ENCODE data around the gene SFTPB. TPM values are rescaled to one million over a fixed set of nuclear protein-coding genes. Genes with fewer than 3 reads are reported as not detected.
"Not testable (repeated sequence)": the region's sequence is repeated elsewhere in the genome, so short reads cannot be mapped to it uniquely, and the experiment has no call there.

The SFTPB gene
- total RNA-seq, 2 donors from 2014 or later = not detected

DNA sequence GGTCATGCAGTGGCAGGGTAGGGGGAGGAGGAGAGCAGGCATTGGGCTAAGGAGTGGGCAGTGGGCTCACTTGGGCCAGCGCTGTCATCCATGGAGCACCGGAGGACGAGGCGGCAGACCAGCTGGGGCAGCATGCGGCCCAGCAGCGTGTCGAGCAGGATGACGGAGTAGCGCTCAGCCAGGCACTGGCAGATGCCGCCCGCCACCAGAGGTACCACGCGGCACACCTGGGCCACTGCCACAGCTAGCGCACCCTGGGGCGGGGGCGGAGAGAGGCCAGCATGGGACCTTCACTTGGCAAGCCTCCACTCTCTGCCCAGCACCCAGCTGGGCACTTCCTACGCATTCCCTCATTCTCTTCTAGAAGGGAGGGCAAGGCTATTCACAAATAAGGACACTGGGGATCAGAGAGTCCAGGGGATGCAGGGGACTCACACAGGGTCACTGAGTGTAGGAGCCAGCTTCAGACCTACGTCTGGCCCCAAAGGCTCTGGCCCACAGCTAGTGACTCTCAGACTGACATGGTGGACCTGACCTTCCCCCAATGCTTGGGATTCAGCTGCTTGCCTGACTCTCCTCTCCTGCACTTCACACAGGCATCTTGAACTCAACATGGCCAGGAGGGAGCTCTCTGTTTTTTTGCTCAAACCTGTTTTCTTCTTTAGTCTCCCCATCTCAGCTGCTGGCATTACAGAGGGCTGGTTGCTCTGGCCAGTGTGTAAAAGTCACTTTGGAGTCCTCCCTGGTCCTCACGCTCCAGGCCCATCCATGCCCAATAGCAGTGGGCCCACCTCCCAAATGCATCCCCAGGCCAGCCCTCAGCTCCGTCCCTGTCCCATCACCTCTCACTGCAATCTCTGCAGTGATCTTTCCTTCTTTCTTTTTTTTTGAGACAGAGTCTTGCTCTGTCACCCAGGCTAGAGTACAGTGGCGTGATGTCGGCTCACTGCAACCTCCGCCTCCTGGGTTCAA is 4.1 kb downstream of the SFTPB start:
- DNase-seq = no peak
- intact Hi-C loops (cut with DNase I, micrococcal nuclease) = no loop called here

DNA sequence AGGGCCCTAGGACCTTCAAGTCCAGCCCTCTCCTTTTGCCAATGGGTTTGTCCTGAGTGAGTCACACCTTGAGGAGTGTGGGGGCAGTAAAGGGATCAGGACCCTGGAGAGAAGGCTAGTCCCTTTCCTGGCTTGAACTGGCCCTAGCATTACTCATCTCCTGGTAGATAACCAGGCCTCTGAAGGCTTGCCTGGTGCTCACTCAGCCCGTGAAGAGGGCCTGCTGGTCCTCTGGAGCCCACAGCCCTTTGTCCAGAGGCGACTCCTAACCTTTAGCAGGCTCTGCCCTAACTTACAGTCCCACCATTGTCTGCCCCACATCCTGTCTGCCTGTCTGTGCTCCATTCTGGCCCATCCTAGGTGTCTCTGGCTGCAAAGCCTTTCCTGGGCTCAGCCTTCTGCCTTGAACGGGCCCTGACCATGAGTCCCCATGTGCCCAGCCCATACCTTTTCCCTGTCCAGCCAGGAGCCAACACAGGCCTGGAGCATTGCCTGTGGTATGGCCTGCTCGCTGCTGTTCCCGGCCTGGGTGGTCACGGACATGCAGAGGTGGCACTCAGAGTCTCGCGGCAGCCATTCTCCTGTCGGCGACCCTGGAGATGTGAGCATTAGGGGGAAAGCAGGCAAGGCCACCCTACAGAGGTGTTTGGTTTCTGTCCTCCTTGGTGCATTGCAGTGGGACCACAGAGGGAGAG is 5.0 kb downstream of the SFTPB start:
- ATAC-seq (no peak), DNase-seq (no peak)
- intact Hi-C loops (cut with DNase I, micrococcal nuclease) = no loop called here

More for the DNA sequence above, 4.1 kb downstream of the SFTPB start:
- ATAC-seq = no peak

DNA sequence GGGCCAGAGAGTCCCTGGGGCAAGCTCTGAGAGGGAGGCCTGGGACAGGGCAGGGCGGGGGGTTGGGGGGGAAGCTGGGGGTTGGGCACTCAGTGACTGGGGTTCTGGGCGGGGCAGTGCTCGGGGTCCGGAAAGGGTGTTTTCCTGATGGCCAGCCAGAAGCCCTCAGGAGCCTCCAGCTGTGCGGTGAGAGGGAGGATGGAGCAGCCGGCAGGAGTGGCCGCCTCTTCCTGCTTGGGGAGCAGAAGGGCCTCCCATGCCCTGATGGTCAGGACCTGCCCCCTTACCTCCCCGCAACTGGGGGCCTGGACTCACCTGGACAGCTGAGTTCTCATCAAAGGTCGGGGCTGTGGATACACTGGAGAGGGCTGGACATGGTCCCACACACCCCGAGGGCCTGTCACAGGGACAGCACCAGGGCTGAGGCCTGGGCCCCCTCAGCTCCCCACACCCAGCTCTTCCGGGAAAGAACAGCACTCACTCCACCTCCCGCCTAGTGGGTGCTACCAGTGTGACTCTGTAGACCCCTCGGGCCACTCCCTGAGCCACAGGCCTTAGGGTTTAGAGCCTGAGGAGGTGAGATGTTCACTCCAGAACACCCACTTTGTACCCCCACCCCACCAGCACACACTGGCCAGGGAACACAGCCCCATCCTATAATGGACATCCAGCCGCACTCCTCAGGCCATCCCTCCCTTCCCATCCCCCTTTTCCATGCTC is 6.7 kb downstream of the SFTPB start:
- intact Hi-C loops (cut with DNase I, micrococcal nuclease) = no loop called here
- ATAC-seq = no peak
- no peak for DNase-seq

DNA sequence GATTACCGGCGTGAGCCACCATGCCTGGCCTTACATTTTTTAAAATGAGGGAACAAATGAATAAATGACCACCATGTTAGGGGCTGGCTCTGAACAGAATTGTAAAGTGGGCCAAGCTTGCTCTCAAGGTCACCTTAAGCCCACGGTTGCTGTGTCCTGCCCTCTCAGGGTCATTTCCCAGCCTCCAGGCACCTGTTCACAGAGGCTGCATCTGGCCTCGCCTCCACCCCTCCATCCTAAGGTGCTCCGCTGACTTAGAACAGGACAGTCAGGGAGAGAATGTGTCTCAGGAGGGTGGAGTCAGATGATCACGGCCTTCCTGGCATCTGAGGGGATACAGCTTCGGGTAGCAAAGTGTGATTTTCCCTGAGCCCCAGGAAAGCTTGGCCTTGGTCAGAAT is 7.3 kb downstream of the SFTPB start:
- intact Hi-C loops (cut with DNase I, micrococcal nuclease) = no loop called here
- DNase-seq (no peak), ATAC-seq (no peak)

DNA sequence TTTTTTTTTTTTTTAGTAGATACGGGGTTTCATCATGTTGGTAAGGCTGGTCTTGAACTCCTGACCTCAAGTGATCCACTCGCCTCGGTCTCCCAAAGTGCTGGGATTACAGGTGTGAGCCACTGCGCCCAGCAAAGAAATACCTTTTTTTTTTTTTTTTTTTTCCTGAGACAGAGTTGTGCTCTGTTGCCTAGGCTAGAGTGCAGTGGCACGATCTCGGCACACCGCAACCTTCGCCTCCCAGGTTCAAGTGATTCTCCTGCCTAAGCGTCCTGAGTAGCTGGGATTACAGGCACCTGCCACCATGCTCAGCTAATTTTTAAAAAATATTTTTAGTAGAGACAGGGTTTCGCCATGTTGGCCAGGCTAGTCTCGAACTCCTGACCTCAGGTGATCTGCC is 7.7 kb downstream of the SFTPB start:
- intact Hi-C loops (cut with DNase I, micrococcal nuclease); DNase-seq; ATAC-seq: not testable (repeated sequence)

DNA sequence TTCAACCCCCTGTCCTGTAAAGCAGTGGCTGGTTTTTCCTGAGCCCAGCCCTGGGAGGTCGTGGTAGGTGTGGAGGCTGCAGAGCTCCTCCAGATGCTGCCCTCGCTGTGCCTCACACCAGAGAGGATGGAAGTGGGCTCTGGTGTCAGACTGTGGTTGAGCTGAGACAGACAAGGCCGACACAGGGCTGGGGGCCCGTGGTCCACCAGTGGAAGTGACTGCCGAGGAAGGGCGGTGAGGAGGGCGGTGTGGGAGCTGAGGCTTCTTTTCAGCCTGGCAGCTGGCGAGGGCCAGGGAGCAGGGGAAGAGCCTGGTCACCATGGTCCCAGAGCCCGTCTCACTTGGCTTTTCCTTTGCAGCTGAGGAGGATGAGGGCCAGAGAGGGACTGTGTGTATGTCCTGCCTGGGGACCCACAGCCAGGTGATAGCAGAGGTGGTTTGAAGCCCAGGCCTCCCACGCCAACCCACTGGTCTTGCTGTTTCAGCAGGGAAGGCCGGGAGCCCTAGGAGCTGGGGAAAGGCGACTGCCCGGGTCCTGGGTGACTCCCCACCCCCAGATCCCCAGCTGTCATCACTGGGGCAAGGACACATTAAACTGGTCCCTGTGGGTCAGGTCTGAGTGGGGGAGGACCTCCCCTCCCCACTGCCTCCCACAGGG is 8.5 kb downstream of the SFTPB start:
- ATAC-seq (no peak), DNase-seq (no peak)
- intact Hi-C loops (cut with DNase I, micrococcal nuclease) = no loop called here

DNA sequence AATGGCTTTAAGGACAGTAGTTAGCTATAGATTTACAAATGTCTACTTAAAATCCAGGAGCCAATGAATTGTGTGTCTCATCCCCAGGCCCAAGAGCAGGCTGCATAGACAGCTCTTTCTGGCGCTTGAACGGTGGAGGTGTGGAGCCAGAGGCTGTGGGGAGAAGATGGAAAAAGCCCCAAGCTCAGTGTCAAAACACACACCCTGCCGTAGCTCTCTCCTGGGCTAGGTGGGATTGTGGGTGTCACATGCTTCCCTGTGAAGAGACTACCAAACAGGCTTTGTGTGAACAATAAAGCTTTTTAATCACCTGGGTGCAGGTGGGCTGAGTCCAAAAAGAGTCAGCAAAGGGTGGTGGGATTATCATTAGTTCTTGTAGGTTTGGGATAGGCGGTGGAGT is 10.6 kb downstream of the SFTPB start:
- ATAC-seq; DNase-seq; intact Hi-C loops (cut with DNase I, micrococcal nuclease): not testable (repeated sequence)

DNA sequence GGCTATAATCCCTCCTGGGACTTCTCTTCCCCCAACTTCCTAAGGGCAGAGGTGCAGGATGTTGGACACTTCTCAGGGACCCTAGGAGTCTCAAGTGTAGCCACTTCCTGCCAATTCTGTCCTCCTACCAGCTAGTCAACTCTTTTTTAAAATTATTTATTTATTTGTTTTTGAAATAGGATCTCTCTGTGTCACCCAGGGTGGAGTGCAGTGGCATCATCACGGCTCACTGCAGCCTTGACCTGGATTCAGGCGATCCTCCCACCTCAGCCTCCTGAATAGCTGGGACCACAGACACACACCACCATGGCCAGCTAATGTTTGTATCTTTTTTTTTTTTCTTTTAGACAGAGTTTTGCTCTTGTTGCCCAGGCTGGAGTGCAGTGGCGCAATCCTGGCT is 11.5 kb downstream of the SFTPB start:
- DNase-seq (no peak), ATAC-seq (no peak)
- intact Hi-C loops (cut with DNase I, micrococcal nuclease) = no loop called here

DNA sequence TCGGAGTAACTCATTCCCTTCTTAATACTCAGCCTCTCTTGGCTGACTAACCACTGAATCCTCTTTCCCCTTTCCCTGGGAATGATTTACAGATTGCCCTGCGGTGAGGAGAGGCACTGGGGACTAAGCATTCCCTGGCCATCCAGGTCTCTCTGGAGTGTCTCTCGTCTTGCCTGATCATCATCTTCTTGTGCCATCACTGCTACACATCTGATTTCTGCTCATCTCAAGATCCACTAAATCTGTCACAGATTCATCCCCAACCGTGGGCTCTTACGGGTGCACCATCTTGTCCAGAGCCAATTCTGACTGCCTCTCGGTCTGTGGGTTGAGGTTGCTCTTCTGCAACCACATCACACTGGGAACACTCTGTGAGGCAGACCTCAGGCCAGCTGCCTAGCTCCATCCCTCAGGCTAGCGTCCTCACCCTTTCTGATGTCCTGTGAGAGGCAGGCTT is 12.0 kb downstream of the SFTPB start:
- intact Hi-C loops (cut with DNase I, micrococcal nuclease) = no loop called here
- ATAC-seq = no peak

DNA sequence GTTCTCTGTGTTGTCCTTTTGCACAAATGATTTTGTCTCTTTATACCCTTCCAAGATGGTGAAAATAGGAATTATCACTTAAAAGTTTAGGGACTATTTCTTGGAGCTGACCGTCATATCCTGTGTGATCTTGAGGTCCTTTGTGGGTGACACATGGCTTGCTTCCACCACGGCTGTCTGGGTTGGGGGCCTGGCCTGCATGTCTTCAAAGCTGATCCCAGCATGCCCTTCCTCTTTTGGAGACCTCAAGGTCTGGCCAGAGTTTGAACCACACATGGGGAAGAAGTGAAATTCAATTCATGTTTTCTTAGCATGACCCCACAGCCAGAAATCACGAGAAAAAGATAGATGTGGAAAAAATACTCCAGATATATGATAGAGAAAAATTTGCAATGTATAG is 14.0 kb downstream of the SFTPB start:
- DNase-seq (no peak), ATAC-seq (no peak)
- intact Hi-C loops (cut with DNase I, micrococcal nuclease) = no loop called here

More for the DNA sequence above, 12.0 kb downstream of the SFTPB start:
- DNase-seq = no peak

DNA sequence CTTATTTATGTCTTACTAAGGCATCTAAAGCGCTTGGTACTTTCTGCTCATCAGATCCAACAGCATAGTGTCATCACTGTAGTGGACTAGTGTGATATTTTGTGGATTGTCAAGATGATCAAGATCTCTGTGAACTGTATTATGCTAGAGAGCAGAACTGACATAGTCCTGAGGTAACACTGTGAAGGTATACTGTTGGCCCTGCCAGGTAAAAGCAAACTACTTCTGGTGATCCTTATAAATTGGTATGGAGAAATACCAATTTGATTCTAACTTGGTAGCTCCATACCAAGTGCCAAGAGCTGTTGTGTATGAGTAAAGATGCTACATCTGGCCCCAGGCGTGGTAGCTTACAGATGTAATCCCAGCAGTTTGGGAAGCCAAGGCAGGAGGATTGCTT is 15.9 kb downstream of the SFTPB start:
- intact Hi-C loops (cut with DNase I, micrococcal nuclease) = no loop called here

DNA sequence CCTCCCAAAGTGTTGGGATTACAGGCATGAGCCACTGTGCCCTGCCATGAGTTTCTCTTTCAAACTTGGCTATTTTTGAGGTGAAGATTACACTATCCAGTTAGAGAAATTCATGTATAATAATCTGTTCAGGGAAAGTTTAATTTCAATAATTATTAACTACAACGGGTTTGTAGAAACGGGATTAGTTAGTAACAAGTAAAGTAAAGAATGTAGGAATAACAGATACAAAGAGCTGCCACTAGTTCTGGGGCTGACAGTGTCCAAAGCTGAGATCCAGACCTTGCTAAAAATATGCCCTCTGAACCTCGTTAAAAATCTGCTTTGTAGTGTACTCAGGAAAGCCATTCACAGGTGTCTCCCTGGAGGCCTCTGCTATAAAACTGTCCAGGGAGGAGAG is 16.9 kb downstream of the SFTPB start:
- ATAC-seq (no peak), DNase-seq (no peak)
- intact Hi-C loops (cut with DNase I, micrococcal nuclease) = no loop called here

More for the DNA sequence above, 15.9 kb downstream of the SFTPB start:
- ATAC-seq = no peak
- DNase-seq = no peak

DNA sequence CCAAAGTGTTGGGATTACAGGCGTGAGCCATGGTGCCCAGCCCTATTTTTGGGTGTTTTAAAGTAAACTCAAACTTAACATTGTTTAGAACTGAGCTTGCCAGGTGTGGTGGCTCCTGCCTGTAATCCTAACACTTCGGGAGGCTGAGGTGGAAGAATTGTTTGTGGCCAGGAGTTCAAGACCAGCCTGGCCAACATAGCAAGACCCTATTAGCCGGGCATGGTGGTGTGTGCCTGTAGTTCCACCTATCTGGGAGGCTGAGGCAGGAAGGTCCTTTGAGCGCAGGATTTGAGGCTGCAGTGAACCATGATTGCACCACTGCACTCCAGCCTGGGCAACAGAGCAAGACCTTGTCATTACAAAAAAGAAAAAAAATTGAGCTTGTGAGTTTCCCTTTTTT is 17.5 kb downstream of the SFTPB start:
- DNase-seq (no peak), ATAC-seq (no peak)
- intact Hi-C loops (cut with DNase I, micrococcal nuclease) = no loop called here

DNA sequence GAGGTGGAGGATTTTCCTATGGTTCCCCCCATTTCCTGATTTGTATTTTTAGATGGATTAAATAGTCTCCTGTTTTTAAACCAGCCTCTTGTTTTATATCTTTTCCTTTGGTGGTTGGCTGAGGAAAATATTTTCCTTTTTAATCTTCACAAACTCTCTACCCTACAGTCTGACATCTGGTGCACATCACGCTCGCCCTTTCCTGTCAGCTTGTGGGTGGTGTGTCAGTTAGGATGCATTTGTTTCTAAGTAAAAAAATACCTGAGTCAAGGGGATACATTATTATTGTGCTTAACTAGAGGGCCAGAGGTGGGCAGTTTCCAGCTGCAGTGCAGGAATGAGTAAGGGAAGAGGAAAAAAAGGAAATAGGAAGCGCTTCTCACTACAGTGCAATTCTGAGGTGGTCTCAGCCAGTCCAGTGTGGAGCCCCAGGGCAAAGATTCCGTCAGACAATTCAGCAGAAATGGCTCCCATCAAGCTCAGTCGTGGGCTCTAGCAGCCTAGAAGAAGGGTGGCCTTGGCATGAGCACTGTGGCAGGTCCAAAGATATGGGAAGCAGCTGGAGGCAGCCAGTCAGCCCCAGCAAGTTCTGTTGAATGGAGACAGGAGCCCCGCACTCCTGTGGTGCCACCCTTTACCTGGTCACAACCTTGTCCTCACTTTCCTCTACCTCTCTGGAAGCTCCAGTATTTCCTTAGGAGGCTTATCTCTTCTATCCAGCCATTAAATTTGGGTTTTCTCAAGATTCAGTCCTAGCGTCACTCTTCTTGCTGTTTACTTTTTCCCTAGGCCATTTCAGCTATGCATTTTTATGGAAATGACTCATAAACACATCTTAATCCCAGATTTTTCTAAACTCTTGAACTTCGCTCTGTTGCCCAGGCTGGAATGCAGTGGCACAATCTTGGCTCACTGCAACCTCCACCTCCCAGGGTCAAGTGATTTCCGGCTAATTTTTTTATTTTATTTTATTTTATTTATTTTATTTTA is 18.5 kb downstream of the SFTPB start:
- intact Hi-C loops (cut with DNase I, micrococcal nuclease) = no loop called here
- DNase-seq = no peak
- no peak for ATAC-seq

DNA sequence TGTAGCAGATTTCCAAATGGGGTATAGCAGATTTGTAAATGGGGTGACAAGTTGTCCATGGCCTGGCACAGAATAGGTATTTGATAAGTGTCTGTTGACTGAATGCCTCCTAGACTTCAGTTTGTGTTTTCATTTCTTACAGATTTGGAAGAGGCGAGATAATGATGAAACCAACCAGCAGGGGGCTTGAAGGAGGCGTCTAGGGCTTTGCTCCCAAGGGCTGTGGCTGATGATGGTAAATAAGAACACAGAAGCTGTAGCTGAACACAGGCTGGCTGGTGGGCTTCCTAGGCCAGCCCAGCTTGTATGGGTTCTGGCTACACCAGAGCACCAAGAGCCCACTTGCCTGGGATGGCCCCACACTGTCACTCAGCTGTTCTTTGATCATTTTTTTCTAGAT is 19.4 kb downstream of the SFTPB start:
- DNase-seq = no peak
- intact Hi-C loops (cut with DNase I, micrococcal nuclease) = no loop called here
- no peak for ATAC-seq

DNA sequence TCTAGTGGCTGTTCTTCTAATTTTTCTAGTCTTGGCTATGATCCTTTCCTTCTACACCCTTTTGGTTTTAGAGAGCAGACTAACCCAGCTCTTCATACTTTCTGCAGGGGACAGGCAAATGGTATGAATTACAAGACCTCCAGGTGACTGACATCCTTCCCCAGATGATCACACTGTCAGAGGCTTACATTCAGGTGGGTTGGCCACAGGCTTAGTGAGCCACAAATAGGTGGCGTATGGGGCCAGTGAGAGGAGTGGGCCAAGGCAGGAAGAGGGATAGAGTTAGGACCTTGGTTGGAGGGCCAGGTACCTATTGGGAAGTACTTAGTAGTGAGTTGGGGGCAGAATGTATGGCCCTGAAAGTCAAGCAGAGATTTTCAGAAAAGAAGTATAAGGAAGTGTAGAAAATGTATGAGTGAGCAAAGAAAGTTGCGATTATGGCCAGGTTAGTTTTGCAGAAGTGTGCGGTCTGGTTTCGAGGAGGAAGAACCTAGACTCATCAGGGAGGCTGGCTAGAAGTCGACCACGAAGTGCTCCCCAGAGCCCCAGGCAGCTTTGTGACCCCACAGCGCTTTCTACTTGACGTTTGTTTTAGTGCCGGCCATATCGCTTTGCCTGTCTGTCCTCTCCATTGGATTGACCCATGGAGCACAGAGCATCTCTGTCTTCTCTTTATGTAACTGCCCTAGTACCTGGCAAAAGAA is 20.0 kb downstream of the SFTPB start:
- intact Hi-C loops (cut with DNase I, micrococcal nuclease) = no loop called here
- no peak for DNase-seq
- no peak for ATAC-seq

DNA sequence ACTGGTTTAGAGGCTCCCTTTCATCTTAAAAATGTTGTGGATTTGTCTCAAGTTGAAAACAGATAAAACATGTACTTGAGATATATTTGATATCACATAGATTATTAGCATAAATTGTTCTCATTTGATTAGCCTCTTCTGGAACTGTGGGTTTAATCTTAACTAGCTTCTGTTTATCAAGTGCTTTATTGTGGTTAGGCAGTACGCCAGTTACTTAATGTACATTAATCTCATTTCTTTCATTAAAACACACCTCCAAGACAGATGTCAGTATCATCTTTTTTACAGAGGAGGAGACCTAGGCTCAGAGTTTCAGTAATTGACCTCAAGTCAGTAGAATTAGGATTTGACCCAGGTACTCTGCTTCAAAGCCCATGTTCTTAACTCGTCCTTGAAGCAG is 21.8 kb downstream of the SFTPB start:
- intact Hi-C loops (cut with DNase I, micrococcal nuclease) = no loop called here
- no peak for ATAC-seq
- no peak for DNase-seq
